ENCODE data around the gene GLS.

DNA sequence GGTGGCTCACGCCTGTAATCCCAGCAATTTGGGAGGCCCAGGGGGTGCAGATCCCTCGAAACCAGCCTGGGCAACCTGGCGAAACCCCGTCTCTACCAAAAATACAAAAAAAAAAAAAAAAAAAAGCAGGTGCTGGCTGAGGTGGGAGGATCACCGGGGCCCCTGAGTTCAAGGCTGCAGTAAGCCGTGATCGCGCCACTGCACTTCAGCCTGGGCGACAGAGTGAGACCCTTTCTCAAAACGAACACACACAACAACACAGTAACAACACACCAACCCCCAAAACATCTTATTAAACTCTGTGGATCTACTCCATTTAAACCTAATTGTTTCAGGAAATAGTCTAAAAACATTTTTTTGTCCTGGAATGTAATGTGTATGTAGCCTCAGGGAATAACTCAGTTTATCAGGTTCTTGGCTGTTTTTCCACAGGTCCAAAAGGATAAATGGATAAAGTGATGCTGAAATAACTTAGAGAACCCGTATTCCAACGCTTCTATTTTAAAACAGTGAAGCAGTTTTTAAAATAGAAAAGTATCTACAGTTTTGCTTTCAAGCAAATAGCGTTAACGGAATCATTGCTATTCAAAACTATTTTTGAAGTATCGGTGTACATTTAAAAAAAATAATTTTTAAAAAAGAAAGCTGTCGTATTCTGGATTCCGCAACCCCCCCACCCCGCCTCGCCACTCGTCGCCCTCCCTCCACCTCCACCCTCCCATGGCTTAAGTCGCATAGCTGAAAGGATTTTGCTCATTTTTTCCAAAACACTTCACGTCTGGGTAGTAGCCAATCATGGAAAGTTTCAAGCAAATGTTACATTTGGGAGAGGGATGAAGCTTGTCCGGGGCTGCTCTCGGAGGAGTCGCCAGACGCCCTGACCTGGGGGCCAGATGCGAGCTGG lies 895 bp upstream of the GLS start:
- TF ChIP-seq, protein P1, sequence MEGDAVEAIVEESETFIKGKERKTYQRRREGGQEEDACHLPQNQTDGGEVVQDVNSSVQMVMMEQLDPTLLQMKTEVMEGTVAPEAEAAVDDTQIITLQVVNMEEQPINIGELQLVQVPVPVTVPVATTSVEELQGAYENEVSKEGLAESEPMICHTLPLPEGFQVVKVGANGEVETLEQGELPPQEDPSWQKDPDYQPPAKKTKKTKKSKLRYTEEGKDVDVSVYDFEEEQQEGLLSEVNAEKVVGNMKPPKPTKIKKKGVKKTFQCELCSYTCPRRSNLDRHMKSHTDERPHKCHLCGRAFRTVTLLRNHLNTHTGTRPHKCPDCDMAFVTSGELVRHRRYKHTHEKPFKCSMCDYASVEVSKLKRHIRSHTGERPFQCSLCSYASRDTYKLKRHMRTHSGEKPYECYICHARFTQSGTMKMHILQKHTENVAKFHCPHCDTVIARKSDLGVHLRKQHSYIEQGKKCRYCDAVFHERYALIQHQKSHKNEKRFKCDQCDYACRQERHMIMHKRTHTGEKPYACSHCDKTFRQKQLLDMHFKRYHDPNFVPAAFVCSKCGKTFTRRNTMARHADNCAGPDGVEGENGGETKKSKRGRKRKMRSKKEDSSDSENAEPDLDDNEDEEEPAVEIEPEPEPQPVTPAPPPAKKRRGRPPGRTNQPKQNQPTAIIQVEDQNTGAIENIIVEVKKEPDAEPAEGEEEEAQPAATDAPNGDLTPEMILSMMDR (IDR thresholded peaks at IDR 0.05): no peak
- no peak for TF ChIP-seq EZH2 (IDR thresholded peaks at IDR 0.05; ENCODE audit: borderline replicate concordance, insufficient read depth, low read depth, low read length, poor library complexity, severe bottlenecking)
